Measurements from ENCODE around the gene SPTLC3.
A peak's percentile ranks its signal among the peaks of the same experiment; 100 is the strongest.

SPTLC3 gene

DNA sequence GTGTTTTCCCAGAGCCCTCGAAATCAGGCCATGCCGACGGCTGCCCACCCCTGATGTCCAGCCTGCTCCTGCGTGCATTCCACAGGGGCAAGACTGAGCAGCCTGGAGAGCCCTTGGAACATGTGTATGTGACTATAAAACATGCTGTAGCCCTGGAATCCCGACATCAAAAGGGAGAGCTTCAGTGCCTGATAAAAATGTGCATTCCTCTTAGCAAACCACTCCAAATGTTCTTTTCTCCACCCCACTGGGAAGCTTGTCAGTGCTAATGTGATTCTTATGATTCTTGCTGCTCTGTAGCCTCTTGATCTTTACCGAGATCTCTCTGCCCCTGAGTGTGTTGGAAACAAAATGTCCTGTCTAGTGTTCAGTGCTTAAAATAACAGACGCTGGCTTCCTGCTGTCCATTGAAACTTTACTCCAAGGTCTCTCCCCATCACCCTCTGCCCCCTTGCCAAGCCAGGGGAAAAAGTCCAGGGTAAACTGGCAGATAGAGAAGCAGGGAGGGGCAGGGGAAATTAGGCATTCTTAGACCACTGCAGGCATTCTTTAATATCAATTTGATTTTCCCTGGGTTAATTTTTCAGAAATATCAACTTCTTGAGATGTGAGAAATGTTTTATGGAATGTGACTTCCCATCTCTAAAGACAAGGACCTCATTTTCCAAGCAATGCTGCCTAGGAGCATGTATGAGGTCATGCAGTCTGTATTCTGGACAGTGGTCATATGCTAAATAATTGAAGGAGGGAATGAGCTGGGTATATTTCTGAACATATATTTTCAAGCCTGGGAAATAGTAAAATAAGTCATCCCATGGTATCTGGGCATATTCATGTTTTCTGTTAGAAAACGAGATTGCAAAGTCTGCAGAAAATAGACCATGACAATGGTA, 138.5 kb downstream of the SPTLC3 start:
- no peak for DNase-seq

DNA sequence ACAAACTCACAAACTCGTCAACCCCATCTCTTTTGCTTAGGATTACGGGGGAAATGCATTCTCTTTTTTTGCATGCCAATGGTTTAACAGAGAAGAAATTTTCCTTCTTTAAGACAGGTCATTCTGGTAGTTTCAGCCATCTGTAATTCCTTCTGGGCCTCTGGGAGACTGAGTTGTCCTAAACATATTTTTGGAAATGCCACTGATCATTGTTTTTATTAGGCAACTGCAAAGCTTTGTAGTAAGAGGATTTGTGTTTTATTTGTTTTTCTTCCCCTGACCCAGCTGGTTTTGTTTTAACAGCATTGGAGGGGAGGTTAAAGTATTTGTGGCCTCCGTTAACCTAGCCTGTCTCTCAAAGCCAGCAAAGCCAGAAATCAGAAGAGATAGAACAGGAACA, 139.2 kb downstream of the SPTLC3 start:
- no peak for DNase-seq

DNA sequence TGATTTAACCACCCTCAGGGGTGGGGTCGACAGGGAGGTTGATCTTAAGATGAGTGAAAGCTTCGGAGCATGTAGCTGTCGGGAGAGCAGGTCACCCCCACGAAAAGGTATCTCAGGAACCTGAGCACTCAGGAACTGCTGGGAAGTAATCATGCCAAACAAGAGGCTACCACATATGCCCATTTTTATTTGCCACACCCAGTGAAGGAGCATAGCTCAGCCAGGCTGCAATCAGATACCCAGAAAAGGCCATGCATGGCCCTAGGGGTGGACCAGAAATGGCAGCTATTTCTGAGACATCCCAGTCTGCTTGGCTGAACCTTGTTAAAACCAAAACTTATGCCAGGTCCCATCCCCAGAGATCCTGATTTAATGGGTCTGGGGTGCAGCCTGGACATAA, 139.6 kb downstream of the SPTLC3 start:
- no peak for DNase-seq

DNA sequence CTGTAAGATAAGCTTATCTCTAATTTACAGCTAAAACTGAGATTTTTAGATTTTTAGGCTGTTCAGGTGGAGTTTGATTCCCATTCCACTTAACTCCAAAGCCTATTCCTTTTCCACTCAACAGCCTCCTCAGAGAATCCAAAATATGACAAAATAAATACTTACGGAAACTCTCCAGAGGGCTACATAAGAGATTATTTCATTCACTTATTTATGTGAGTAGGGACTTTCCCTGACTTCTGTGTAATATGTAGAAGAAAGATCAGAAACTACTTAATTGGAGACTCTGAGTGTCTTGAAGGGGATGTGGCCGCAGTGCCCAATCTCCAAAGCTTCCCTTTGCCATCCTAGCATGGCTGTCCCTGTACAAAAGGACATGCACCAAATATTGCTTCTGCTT, 140.2 kb downstream of the SPTLC3 start:
- no peak for DNase-seq

DNA sequence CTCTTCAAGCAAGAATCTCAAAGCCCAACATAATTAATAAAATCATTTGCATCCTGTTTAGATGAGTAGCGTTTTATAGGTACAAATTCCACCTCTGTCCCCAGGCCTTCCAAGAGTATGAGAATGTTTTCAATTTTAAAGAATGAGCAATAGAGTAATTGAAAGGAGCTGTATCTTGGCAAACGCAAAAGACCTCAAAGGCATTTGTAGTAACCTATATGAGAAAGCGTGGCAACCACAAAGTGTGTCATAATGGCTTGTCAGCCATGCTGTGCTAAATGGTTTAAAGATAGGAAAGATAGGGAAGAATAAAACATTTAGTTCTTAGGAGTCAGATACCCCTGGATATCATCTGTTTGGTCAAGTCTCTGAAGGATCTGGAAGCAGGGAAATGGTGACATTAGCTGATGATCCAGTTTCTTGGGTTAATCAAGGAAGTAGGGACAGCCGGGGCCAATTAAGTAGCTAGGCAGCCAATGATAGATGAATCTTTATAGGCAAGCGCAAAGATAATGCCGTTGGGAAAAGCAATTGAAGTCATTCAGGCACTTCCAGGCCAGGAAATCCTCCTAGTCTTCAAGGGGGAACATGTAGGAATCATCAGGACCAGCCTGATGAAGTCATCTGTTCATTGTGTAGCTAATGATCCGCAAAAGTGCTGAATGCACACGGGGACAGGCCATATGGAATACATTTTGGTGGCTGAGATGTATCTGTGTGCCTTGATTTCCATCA, 140.8 kb downstream of the SPTLC3 start:
- no peak for DNase-seq

DNA sequence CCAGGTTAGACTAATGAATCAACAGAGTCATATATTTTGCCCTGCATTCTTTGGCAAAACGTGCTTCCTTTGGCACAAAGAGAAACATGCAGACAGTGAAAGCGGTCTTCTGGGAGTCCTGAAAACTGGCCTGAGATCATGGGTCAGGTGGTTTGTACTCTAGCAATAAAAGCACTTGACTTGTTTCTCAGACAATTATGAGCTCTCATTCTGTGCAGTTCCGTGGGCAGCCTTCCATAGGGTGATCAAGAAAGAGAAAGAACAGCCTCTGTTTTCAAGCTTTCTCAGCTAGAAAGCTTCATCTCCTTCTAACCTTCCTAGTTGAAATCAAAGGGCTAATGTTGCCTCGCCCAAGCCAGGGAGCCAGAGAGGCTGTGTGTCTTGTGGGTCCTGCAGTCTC, 149.6 kb downstream of the SPTLC3 start:
- DNase-seq = no peak

DNA sequence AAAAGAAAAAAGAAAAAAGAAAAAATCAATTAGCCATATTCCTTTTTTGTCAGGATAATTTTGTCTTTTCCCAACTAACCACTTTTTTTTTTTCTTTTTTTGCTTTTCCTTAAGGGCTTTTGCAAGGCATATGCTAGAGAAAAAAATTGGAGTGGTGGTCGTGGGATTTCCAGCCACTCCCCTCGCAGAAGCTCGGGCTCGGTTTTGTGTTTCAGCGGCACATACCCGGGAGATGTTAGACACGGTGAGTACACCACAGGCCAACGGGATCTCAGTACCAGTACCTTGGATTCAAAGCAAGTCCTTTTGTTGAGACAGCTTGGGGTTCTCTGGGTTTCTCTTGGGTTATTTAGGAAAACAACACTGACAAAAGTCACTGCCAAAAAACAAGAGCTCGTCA, 151.1 kb downstream of the SPTLC3 start:
- DNase-seq = no peak

DNA sequence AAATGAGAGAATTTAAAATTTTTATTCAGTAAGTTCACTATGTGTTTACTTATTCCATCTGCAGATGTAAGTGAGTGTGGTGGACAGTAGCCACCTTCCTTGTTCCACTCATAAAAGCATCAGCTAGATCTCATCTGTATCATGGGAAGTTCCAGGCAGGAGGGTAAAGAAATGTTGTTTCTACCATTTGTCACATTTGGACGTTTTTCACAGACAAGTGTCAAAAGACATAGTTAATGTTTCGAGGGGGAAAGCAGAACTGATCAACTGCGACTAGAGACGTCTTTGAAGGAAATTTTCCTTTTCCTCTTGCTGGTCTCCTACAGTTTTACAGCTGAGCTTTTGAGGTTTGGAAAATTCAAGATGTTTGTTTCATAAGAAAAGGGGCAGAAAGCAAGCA, 156.4 kb downstream of the SPTLC3 start:
- no peak for DNase-seq

DNA sequence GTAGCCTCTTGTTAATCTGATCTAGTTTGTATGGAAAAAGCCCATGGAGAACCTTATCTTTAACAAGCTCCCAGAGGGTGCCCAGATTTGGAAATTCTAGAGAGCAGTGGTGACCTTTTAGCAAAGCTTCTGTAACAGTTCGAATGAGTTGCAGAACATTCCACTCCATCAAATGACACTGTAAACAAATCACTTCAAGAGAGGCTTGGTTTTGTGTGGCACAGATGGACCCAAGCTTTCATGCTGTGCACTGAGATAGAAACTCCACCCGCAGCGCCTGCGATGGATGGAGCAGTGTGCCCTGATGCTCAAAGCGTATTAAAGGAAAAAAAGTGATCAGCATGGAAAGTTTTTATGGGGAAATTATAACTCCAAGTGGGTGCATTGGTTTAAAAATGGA, 157.2 kb downstream of the SPTLC3 start:
- no peak for DNase-seq

DNA sequence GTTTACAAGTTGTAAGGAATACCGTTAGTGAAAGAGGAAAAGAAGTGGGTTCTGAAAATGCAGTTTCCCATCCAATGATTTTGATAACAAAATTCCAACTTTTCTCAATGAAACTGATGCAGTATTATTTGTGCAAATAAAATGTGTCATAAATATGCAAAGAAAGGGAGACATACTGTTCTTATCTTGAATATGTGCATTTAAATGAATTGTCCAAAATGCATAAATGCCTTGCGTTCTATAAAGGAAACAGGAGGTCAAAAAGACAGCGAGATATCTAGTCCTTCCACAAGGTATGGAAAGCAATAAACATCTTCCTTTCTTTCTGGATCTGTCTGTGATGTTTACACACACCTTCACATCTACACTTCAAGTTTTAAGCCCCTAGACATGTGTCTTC, 157.7 kb downstream of the SPTLC3 start:
- DNase-seq = no peak

DNA sequence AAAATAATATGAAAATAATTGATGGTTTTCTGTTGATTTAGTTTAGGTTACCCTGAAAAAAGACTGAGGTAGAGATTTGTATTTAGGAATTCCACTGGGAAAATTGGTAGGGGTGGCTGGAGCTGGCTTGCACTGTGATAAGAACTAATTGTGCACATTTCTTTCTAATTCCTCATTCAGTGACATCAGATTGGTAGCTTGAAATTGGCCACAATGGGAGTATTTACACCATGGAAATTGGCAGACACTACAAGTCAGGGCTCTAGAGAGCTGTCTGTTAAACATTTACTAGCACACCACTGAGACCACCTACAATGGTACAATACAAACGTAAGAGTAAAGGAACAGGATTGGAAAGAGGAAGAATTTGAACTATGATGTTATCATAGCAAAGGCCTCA, 160.3 kb downstream of the SPTLC3 start:
- no peak for DNase-seq

DNA sequence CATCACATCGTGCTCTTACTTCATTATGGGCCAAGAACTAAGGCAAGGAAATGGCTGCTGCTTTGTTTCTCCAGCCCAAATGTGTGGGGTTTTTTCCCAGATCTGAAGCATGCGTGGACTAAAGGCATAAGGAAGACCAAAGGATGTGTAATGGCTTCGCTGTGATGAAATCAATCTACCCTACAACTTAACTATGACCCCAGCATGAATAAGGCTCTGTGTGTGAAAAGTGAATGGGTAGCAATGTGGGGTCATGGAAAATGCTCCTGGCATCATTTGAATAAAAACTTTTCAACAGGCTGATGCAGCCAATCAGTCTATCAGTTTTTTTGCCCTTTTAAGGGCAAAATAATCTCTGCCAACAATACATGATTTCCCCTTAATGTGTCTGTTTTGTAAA, 162.0 kb downstream of the SPTLC3 start:
- DNase-seq = no peak

DNA sequence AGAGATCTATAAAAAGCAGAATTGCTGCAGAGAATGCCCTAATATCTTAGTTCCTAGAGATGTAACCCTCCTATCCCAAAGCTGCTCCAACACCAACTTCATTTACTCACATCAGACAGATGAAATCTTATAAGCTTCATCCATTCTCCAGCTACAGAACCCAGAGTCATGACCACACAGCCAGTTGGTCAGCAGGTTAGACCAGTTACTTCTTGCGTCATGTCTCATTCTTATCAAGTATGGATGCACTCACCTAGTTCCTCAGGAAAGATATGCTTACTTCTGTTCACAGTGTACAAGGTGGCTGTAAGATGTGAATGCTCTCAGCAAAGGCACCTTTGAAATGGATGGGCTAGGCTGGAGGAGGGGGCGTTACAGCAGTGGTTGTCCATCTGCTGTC, 164.4 kb downstream of the SPTLC3 start:
- DNase-seq = no peak

DNA sequence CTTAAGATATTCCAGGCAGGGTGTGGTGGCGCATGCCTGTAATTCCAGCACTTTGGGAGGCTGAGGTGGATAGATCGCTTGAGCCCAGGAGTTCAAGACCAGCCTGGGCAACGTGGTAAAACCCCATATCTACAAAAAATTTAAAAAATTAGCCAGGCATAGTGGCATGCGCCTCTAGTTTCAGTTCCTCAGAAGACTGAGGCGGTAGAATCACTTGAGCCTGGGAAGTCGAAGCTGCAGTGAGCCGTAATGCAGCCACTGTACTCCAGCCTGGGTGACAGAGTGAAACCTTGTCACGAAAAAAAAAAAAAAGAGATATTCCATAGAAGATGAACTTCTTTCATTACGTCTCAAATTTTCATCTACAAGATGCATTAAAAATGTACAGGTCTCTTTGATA, 165.6 kb downstream of the SPTLC3 start:
- DNase-seq = no peak

DNA sequence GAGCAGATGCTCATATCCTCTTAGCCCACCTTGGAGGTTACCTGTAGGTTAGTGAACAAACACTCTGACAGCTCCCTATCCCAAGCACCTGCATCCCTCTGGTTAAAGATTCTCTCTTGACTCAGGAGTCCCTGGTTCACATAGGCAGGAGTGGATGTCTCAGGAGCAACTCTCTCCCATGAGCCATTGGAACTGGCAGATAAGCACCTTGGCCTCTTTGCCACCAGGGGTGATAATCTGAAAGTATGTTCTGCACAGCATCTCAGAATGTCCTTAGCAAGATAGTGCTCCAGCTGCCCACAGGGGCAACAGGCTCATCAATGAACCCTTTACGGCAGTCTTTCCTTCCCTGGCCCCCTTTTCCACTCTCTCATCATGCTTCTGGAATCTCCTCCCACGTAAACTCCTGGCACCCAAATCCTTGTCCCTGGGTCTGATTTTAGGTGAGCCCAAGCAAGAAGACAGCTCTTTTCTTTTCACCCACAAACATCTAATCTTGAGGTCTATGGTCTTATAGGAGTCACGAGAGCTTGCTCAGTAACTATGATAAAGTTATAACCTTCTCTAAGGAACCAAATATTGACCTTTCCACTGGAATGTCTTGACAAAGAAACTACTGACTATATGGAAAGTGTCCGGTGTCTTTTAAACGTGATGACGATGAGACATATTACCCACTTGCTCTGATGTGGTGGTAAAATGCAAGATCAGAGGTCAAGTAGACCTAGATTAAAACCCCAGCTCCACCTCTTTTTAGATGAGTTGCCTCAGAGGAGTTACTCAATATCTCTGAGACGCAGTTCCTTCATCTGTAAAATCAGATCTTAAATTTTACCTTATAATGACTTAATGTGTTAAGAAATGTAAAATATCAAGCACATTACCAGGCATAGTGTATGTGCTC, 172.5 kb downstream of the SPTLC3 start:
- no peak for DNase-seq

DNA sequence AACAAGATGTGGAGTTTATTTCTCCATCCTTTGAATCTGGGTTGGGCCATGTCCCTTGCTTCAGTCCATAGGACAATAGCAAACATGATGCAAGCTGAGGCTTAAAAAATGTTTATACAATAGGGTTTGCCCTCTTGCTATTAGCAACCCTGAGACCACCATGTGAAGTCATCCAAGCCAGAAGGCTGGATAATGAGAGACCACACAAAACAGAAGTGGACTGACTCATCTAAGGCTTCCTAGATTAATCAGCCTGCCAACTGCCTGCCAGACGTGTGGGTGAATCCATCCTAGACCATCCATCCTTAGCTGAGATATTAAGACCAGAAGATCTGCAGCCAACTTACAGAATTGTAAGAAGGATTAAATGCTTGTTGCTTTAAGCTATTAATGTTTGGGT, 174.2 kb downstream of the SPTLC3 start:
- no peak for DNase-seq

DNA sequence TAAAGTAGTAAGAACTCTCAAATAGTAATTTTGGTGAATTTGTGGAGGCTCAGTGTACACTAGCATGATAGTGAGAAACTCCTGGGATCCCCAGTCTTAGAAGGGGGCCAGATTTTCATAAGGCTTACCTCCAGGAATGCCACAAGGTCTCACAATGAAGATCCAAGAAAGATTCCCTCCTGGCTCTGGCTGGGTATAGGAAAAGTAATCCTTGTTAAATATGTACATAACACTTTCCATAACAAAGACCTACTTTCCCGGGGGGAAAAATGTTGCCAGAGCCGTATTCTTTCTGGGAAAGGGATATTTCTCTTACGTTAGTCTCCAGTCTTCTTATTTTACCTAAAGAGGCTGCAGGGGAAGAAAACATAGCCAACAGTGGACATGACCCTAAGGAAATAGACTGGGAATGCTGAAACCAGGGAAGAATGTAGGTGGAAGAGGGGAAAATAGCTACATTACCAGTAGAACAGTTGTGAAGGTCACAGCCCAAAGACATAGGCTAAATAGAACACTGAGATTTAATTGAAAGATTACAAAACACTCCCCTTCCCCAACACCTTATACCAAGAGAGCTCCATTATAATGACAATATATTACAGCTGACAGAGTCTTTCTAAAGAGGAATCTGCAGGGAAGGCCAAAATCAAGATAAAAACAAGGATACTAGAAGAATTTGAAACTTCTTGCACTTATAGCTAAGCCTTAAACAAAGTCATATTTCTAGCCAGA, 177.4 kb downstream of the SPTLC3 start:
- no peak for DNase-seq

DNA sequence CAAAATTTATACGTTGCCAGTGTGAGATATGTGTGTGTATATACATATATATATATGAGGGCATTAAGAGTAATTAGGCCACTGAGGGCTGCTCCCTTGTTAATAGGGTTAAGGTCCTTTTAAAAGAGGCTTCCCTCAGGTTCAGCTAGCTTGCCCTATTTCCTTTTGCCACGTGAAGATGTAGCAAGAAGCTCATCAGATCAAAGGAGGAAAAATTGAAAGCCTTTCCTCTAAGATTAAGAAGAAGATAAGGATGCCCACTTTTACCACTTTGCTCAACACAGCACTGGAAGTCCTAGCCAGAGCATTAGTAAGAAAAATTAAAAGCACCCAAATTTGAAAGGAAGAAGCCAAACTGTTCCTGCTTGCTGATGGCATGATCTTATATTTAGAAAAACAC, 179.1 kb downstream of the SPTLC3 start:
- DNase-seq = no peak

DNA sequence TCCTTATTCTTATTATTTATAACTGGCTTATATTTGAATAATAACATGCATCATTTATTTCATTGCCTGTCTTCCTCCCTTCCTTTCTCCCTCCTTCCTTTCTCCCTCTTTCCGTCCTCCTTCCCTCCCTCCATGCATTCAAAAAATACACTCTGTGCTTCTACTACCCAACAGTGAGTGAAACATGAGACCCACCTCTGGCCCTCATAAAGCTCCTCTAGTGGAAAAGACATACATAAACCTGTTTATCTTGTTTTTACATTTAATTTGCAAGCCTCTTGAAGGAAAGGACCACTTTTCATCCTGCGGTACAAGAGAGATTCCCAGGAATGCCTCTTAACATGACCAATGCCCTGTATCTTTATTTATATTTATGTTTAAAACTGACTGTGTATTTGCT, 190.5 kb downstream of the SPTLC3 start:
- DNase-seq = peak; percentile 88

DNA sequence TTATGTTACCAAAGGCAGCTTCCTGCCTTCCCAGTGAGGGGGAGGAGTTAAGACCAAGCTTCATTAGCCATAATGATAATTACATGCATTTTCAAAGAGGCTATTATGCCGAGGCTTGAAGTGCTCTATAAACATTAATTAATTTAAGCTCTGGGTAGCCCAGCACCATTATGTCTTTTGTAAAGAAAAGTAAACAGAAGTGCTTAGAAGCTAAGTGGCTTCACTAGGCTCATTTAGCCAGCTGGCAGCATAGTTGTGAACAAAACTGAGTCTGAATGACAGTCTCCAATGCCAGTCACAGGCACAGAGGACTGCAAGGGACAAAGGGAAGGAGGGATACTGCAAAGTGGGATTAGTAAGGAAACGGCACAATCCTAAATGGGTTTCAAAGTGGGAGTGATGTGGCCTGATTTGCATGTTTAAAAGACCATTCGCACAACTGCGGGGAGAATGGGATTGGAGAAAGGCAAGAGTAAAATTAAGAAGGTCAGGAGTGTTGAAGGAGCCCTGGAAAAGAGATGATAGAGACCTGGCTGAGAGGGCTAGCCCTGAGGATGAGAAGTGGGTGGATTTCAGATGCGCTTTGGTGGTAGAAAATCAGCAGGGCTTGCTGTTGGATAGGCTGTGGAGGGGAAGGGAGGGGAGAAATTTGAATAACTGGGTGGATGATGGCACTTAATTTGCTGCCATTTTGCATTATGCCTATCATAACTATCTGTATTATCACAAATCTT, 192.2 kb downstream of the SPTLC3 start:
- peak; percentile 100 for DNase-seq

DNA sequence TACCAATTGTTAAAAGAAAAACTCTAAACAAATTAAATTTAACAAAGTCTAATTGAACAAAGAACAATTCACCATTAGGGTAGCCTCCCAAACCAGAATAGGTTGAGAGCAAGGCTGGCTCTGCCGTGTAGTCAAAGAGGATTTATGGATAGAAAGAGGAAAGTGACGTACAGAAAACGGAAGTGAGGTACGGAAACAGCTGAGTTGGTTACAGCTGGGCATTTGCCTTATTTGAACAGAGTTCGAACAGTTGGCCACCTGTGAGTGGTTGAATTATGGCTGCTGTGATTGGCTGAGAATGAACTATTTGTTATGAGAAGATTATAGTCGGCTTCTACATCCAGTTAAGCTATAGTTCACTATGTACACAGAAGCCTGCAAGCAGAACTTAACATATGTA, 193.8 kb downstream of the SPTLC3 start:
- peak; percentile 42 for DNase-seq

DNA sequence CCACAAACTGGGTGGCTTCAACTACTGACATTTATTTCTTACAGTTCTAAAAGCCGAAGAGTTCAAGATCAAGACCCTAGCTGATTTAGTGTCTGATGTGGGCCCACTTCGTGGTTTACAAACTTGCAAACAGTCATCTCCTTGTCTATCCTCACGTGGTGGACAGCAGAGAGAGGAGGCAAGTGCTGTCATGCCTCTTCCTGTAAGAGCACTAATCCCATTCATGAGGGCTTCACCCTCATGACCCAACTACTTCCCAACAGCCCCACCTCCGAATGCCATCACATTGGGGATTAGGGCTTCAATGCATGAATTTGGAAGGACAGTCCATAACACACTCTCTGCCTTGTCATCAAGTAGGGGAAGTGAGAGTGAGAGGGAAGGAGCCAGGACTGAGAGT, 196.7 kb downstream of the SPTLC3 start:
- DNase-seq = no peak

Data from NCI-H748 treated with DMSO at 0.1 percent for 48 hours (cell line).